GM12874 (cell line): ENCODE results near the gene TLCD5.

Experiments
- CTCF ChIP-seq: IDR thresholded peaks from 2 replicates; pipeline ENCODE4 v1.5.1; 2011; ENCODE audit warnings: low read depth, mild to moderate bottlenecking, control low read depth, low read length, moderate library complexity; ENCODE audit not compliant: insufficient read depth

Gene TLCD5

GRCh38 chr11:120375076-120375475 lies 50.0 kb downstream of the TLCD5 start:
- no peak for TF ChIP-seq CTCF

GRCh38 chr11:120376547-120377182 lies 51.6 kb downstream of the TLCD5 start:
- TF ChIP-seq CTCF, result no peak

GRCh38 chr11:120378474-120378873 lies 53.4 kb downstream of the TLCD5 start:
- no peak for TF ChIP-seq CTCF

GRCh38 chr11:120381401-120381800 lies 56.3 kb downstream of the TLCD5 start:
- no peak for TF ChIP-seq CTCF
